Keratinocyte (primary cell): ENCODE results near the gene DPYSL4. TPM values are rescaled to one million over a fixed set of nuclear protein-coding genes. Genes with fewer than 3 reads are reported as not detected.

Experiments
- DNase-seq: peaks from one replicate; pipeline ENCODE4 v3.0.0-alpha.2; 2011; ENCODE audit warnings: low read depth, missing footprints, low spot score
- FAIRE-seq: peaks from 2 replicates; lab custom pipeline; 2011; peaks lifted over from hg19 to GRCh38; lab: Jason Lieb, UNC
- H2AFZ ChIP-seq: 2 replicates; pipeline ENCODE4 v1.6.0; 2012; ENCODE audit warnings: low read length, control low read depth, inconsistent platforms; ENCODE audit not compliant: control insufficient read depth
- H3K27ac ChIP-seq: 2 replicates; pipeline ENCODE4 v1.5.1; 2011; ENCODE audit warnings: low read length; ENCODE audit not compliant: control insufficient read depth, insufficient read depth
- H3K27me3 ChIP-seq: 3 replicates; pipeline ENCODE4 v1.6.0; 2011; ENCODE audit warnings: low read length; ENCODE audit not compliant: control insufficient read depth, insufficient read depth; ENCODE audit errors: extremely low read depth
- H3K36me3 ChIP-seq, 2 experiments: 2 replicates in 1 of 2; 3 replicates in 1 of 2; pipeline ENCODE4 v1.5.1; 2011; ENCODE audit warnings: low read length in 2 of 2, mild to moderate bottlenecking in 1 of 2; ENCODE audit not compliant: control insufficient read depth in 2 of 2, insufficient read depth in 2 of 2; ENCODE audit errors: extremely low read depth in 1 of 2
- H3K4me1 ChIP-seq: 3 replicates; pipeline ENCODE4 v1.5.1; 2011; ENCODE audit warnings: low read length; ENCODE audit not compliant: control insufficient read depth, insufficient read depth; ENCODE audit errors: extremely low read depth
- H3K4me2 ChIP-seq: 3 replicates; pipeline ENCODE4 v1.6.0; 2011; ENCODE audit warnings: low read depth, low read length; ENCODE audit not compliant: control insufficient read depth, insufficient read depth; ENCODE audit errors: extremely low read depth
- H3K4me3 ChIP-seq, 3 experiments: fragments of 200-600 bp in 1 of 3; sonication (generic) in 1 of 3; 2 replicates in 2 of 3; 3 replicates in 1 of 3; pipeline ENCODE4 v1.5.1; 2011 to 2016; ENCODE audit warnings: low read length in 3 of 3, mild to moderate bottlenecking in 3 of 3, control low read depth in 2 of 3, inconsistent platforms in 1 of 3, low read depth in 1 of 3, mixed read lengths in 1 of 3, mixed run types in 1 of 3, moderate library complexity in 1 of 3; ENCODE audit not compliant: control insufficient read depth in 2 of 3, insufficient read depth in 2 of 3; ENCODE audit errors: extremely low read depth in 1 of 3
- H3K79me2 ChIP-seq: 2 replicates; pipeline ENCODE4 v1.6.0; 2012; ENCODE audit warnings: low read length; ENCODE audit not compliant: control insufficient read depth, insufficient read depth
- H3K9ac ChIP-seq: 3 replicates; pipeline ENCODE4 v1.6.0; 2011; ENCODE audit warnings: low read length; ENCODE audit not compliant: control insufficient read depth, insufficient read depth; ENCODE audit errors: extremely low read depth
- H3K9me1 ChIP-seq: 3 replicates; pipeline ENCODE4 v1.6.0; 2011; ENCODE audit warnings: low read length; ENCODE audit not compliant: control insufficient read depth, insufficient read depth; ENCODE audit errors: extremely low read depth
- H3K9me3 ChIP-seq: 2 replicates; pipeline ENCODE4 v1.5.1; 2012; ENCODE audit warnings: low read depth, low read length; ENCODE audit not compliant: control insufficient read depth
- H4K20me1 ChIP-seq: 3 replicates; pipeline ENCODE4 v1.6.0; 2011; ENCODE audit warnings: low read length; ENCODE audit not compliant: control insufficient read depth, insufficient read depth; ENCODE audit errors: extremely low read depth
- EZH2 ChIP-seq: IDR thresholded peaks from one replicate; pipeline ENCODE4 v1.6.1; 2012; ENCODE audit warnings: inconsistent platforms, mild to moderate bottlenecking, low read length, moderate library complexity
- dilution Hi-C: fragments of 300-500 bp; cut with MboI; formaldehyde crosslinking; loops from one replicate; pipeline ENCODE4 v1.7.0; 2020; ENCODE audit warnings: low sequenced_read_pairs; ENCODE audit not compliant: extremely low pct_ligation_motif_present
- polyA plus RNA-seq, 5 experiments: library from polyadenylated mRNA; depleted of rRNA in 3 of 5; stranded (reverse) in 3 of 5; stranded (forward) in 1 of 5; unstranded in 1 of 5; fragments of >200 nt; gene quantifications; 1 replicate in 1 of 5; 2 replicates in 3 of 5; 3 replicates in 1 of 5; pipeline versions ENCODE4 v1.2.1 to v1.2.3, GENCODE V29; 2011 to 2012; ENCODE audit warnings: missing spikeins in 2 of 5, low read depth in 1 of 5, low replicate concordance in 1 of 5
- TF ChIP-seq, protein P1 (sequence below), 3 experiments: IDR thresholded peaks in 1 of 3; conservative IDR thresholded peaks in 1 of 3; optimal IDR thresholded peaks in 1 of 3; 2 replicates in 2 of 3; 3 replicates in 1 of 3; pipeline versions ENCODE3 to v1.5.1; 2011; ENCODE audit warnings: low read length in 3 of 3, mild to moderate bottlenecking in 3 of 3, moderate library complexity in 2 of 3, control low read depth in 1 of 3, inconsistent platforms in 1 of 3; ENCODE audit not compliant: insufficient read depth in 2 of 3; ENCODE audit errors: extremely low read depth in 1 of 3

DPYSL4 gene
- polyA plus RNA-seq, 1 donor (not counting 4 experiments of a cell fraction or from before 2014, with no cell fraction given), result 7.4 TPM

DNA sequence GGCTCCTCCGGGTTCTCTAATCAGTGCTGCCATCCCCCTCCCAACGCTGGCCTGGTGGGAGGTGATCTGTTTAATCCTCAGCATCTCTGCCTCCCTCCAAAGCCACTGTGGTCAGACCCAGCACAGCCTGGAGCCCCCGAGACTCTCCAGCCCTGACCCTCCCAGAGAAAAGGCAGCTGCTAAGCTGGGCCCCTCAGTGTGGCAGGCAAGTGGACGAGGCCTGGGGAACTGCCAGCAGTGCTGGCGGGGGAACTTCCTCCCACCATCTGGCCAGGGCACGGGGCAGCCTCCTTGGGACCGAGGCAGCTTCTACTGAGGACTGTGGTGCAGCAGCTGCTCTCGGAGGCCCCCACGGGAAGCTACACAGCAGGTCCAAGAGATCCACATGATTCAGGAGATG is 51.1 kb downstream of the DPYSL4 start:
- no peaks in the 10 kb centered on the region for H3K36me3 ChIP-seq
- no peak overlapping the region for H3K4me3 ChIP-seq
- H3K9me1 ChIP-seq, result no peaks in the 10 kb centered on the region
- H3K79me2 ChIP-seq, result no peaks in the 10 kb centered on the region
- H3K4me1 ChIP-seq, result no peaks in the 10 kb centered on the region
- no peak overlapping the region for H3K4me2 ChIP-seq
- no peak overlapping the region for H3K9ac ChIP-seq
- DNase-seq (no peak), FAIRE-seq (no peak)
- H3K27ac ChIP-seq, result no peak overlapping the region
- H4K20me1 ChIP-seq, result no peaks in the 10 kb centered on the region
- TF ChIP-seq, protein P1, sequence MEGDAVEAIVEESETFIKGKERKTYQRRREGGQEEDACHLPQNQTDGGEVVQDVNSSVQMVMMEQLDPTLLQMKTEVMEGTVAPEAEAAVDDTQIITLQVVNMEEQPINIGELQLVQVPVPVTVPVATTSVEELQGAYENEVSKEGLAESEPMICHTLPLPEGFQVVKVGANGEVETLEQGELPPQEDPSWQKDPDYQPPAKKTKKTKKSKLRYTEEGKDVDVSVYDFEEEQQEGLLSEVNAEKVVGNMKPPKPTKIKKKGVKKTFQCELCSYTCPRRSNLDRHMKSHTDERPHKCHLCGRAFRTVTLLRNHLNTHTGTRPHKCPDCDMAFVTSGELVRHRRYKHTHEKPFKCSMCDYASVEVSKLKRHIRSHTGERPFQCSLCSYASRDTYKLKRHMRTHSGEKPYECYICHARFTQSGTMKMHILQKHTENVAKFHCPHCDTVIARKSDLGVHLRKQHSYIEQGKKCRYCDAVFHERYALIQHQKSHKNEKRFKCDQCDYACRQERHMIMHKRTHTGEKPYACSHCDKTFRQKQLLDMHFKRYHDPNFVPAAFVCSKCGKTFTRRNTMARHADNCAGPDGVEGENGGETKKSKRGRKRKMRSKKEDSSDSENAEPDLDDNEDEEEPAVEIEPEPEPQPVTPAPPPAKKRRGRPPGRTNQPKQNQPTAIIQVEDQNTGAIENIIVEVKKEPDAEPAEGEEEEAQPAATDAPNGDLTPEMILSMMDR (optimal IDR thresholded peaks at IDR 0.05 in 1 of 3, IDR thresholded peaks at IDR 0.05 in 1 of 3, conservative IDR thresholded peaks at IDR 0.05 in 1 of 3; ENCODE audit: extremely low read depth in 1 of 3, insufficient read depth in 2 of 3, low read length in 3 of 3), result no peak
- TF ChIP-seq EZH2, result no peak
- no peak overlapping the region for H2AFZ ChIP-seq
- H3K27me3 ChIP-seq, result no peaks in the 10 kb centered on the region
- dilution Hi-C loops, result no loop called here
- no peaks in the 10 kb centered on the region for H3K9me3 ChIP-seq

DNA sequence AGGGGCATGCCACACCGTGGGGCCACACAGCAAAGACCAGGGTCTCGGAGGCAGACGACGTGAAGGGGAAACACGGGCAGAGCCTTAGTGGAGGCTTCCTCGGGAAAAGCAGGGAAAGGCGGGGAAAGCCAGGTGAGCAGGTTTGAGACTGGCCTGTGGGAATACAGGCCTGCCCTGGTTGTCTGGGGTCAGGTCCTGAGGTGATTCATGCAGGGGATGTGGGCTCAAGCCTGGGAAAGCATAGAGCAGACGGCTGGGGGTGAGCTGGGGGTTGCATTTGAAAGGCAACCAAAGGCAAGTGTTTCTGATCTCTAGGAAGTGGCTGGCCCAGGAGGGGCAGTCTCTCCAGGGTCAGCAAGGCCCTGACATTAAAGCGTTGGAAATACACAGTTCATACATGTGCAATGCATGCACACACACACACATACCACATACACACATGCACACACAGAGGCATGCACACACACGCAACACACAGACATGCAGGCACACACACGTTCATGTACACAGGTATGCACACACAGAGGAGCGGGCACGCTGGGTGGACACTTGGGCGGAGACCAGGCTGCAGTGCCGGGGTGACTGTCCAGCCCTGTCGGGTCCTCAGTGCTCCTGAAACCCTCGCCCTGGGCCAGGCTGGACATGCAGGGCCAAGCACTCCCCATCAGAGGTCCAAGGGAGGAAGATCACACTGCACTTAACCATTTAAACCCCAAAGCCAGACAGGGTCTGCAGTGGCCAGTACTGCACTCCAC is 51.8 kb downstream of the DPYSL4 start:
- H3K27ac ChIP-seq, result no peak overlapping the region
- DNase-seq (no peak), FAIRE-seq (no peak)
- no peak overlapping the region for H2AFZ ChIP-seq
- H3K79me2 ChIP-seq, result no peaks in the 10 kb centered on the region
- dilution Hi-C loops, result no loop called here
- no peak overlapping the region for H3K4me2 ChIP-seq
- no peak overlapping the region for H3K4me3 ChIP-seq
- no peaks in the 10 kb centered on the region for H3K4me1 ChIP-seq
- no peak overlapping the region for H3K9ac ChIP-seq
- H4K20me1 ChIP-seq, result no peaks in the 10 kb centered on the region
- H3K36me3 ChIP-seq, result no peaks in the 10 kb centered on the region
- no peaks in the 10 kb centered on the region for H3K27me3 ChIP-seq
- no peaks in the 10 kb centered on the region for H3K9me3 ChIP-seq
- TF ChIP-seq EZH2, result no peak
- TF ChIP-seq, protein P1 (optimal IDR thresholded peaks at IDR 0.05 in 1 of 3, IDR thresholded peaks at IDR 0.05 in 1 of 3, conservative IDR thresholded peaks at IDR 0.05 in 1 of 3; ENCODE audit: extremely low read depth in 1 of 3, insufficient read depth in 2 of 3, low read length in 3 of 3), result no peak
- no peaks in the 10 kb centered on the region for H3K9me1 ChIP-seq
